Activated T-cell treated with anti-CD3 and anti-CD28 coated beads, Interleukin-2, amount 50 U/mL, for 24 hours (primary cell): ENCODE measurements around the gene CDYL.

Experiments used
- DNase-seq: peaks from one replicate; pipeline ENCODE4 v3.0.0-alpha.2; 2020
- H3K27ac Mint-ChIP-seq: 2 replicates; pipeline ENCODE4 v1.8.0; 2020; ENCODE audit warnings: mild to moderate bottlenecking, mixed read lengths
- H3K27me3 Mint-ChIP-seq: 2 replicates; pipeline ENCODE4 v1.8.0; 2020; ENCODE audit warnings: mixed read lengths
- H3K36me3 Mint-ChIP-seq: 2 replicates; pipeline ENCODE4 v1.8.0; 2020; ENCODE audit warnings: low read depth, mixed read lengths
- H3K4me1 Mint-ChIP-seq: 2 replicates; pipeline ENCODE4 v1.8.0; 2020; ENCODE audit warnings: low read depth, mixed read lengths
- H3K4me3 Mint-ChIP-seq: 2 replicates; pipeline ENCODE4 v1.8.0; 2020; ENCODE audit warnings: mild to moderate bottlenecking, moderate library complexity, mixed read lengths
- H3K9me3 Mint-ChIP-seq: 2 replicates; pipeline ENCODE4 v1.8.0; 2020; ENCODE audit warnings: mixed read lengths

Gene CDYL

GRCh38 chr6:4973982-4974745 lies 198.0 kb downstream of the CDYL start:
- H3K36me3 Mint-ChIP-seq, result no peaks in the 10 kb centered on the region
- H3K27ac Mint-ChIP-seq, result no peak overlapping the region
- peaks cover 18% of the 10 kb centered on the region for H3K27me3 Mint-ChIP-seq
- no peak overlapping the region for H3K4me3 Mint-ChIP-seq
- peaks cover 15% of the 10 kb centered on the region for H3K9me3 Mint-ChIP-seq
- no peaks in the 10 kb centered on the region for H3K4me1 Mint-ChIP-seq
- no peak for DNase-seq

GRCh38 chr6:4974962-4975361 lies 198.8 kb downstream of the CDYL start:
- Mint-ChIP-seq H3K4me1 (no peaks in the 10 kb centered on the region), H3K9me3 (peaks cover 19% of the 10 kb centered on the region), H3K27me3 (peaks cover 18% of the 10 kb centered on the region), H3K36me3 (no peaks in the 10 kb centered on the region), H3K27ac (no peak overlapping the region), H3K4me3 (no peak overlapping the region)
- no peak for DNase-seq

GRCh38 chr6:4975506-4975905 lies 199.3 kb downstream of the CDYL start:
- H3K27ac Mint-ChIP-seq, result no peak overlapping the region
- peaks cover 18% of the 10 kb centered on the region for H3K27me3 Mint-ChIP-seq
- DNase-seq, result no peak

GRCh38 chr6:4977468-4977867 lies 201.3 kb downstream of the CDYL start:
- no peak overlapping the region for H3K4me3 Mint-ChIP-seq
- no peaks in the 10 kb centered on the region for H3K4me1 Mint-ChIP-seq
- no peaks in the 10 kb centered on the region for H3K36me3 Mint-ChIP-seq
- H3K27me3 Mint-ChIP-seq, result peaks cover 11% of the 10 kb centered on the region
- peaks cover 25% of the 10 kb centered on the region for H3K9me3 Mint-ChIP-seq
- no peak for DNase-seq
- no peak overlapping the region for H3K27ac Mint-ChIP-seq

More at GRCh38 chr6:4975506-4975905, 199.3 kb downstream of the CDYL start:
- no peaks in the 10 kb centered on the region for H3K36me3 Mint-ChIP-seq
- H3K4me3 Mint-ChIP-seq, result no peak overlapping the region
- H3K4me1 Mint-ChIP-seq, result no peaks in the 10 kb centered on the region
- H3K9me3 Mint-ChIP-seq, result peaks cover 23% of the 10 kb centered on the region

GRCh38 chr6:4979426-4979825 lies 203.2 kb downstream of the CDYL start:
- Mint-ChIP-seq H3K4me3 (no peak overlapping the region), H3K36me3 (no peaks in the 10 kb centered on the region), H3K27me3 (peaks cover 9% of the 10 kb centered on the region), H3K4me1 (no peaks in the 10 kb centered on the region), H3K9me3 (peaks cover 25% of the 10 kb centered on the region), H3K27ac (no peak overlapping the region)
- no peak for DNase-seq

- no peak for DNase-seq
- no peak overlapping the region for H3K27ac Mint-ChIP-seq
- H3K4me1 Mint-ChIP-seq, result no peaks in the 10 kb centered on the region
- H3K27me3 Mint-ChIP-seq, result peaks cover 9% of the 10 kb centered on the region
- H3K36me3 Mint-ChIP-seq, result no peaks in the 10 kb centered on the region
- H3K9me3 Mint-ChIP-seq, result peaks cover 20% of the 10 kb centered on the region
- no peak overlapping the region for H3K4me3 Mint-ChIP-seq
Observed at GRCh38 chr6:4981761-4982160, 205.6 kb downstream of the CDYL start.

GRCh38 chr6:4983322-4983721 lies 207.1 kb downstream of the CDYL start:
- Mint-ChIP-seq H3K36me3 (no peaks in the 10 kb centered on the region), H3K27me3 (no peaks in the 10 kb centered on the region), H3K4me3 (no peak overlapping the region), H3K4me1 (no peaks in the 10 kb centered on the region), H3K9me3 (peaks cover 10% of the 10 kb centered on the region), H3K27ac (no peak overlapping the region)
- no peak for DNase-seq

- H3K9me3 Mint-ChIP-seq, result no peaks in the 10 kb centered on the region
- DNase-seq, result no peak
- H3K27ac Mint-ChIP-seq, result no peak overlapping the region
- H3K4me1 Mint-ChIP-seq, result no peaks in the 10 kb centered on the region
- H3K27me3 Mint-ChIP-seq, result no peaks in the 10 kb centered on the region
- H3K36me3 Mint-ChIP-seq, result peaks cover 19% of the 10 kb centered on the region
- no peak overlapping the region for H3K4me3 Mint-ChIP-seq
Observed at GRCh38 chr6:4986999-4987398, 210.8 kb downstream of the CDYL start.

- Mint-ChIP-seq H3K4me1 (no peaks in the 10 kb centered on the region), H3K27ac (no peak overlapping the region), H3K9me3 (no peaks in the 10 kb centered on the region), H3K4me3 (no peak overlapping the region), H3K27me3 (no peaks in the 10 kb centered on the region), H3K36me3 (peaks cover 23% of the 10 kb centered on the region)
- DNase-seq, result no peak
Observed at GRCh38 chr6:4987432-4987831, 211.2 kb downstream of the CDYL start.

GRCh38 chr6:4994741-4995140 lies 218.5 kb downstream of the CDYL start:
- no peaks in the 10 kb centered on the region for H3K4me1 Mint-ChIP-seq
- H3K27me3 Mint-ChIP-seq, result no peaks in the 10 kb centered on the region
- no peak overlapping the region for H3K4me3 Mint-ChIP-seq
- no peak for DNase-seq
- H3K36me3 Mint-ChIP-seq, result peaks cover 90% of the 10 kb centered on the region
- no peaks in the 10 kb centered on the region for H3K9me3 Mint-ChIP-seq
- no peak overlapping the region for H3K27ac Mint-ChIP-seq

- no peak overlapping the region for H3K27ac Mint-ChIP-seq
- H3K4me1 Mint-ChIP-seq, result peaks cover 9% of the 10 kb centered on the region
- no peaks in the 10 kb centered on the region for H3K9me3 Mint-ChIP-seq
- H3K4me3 Mint-ChIP-seq, result no peak overlapping the region
- H3K36me3 Mint-ChIP-seq, result peaks cover 87% of the 10 kb centered on the region
- no peaks in the 10 kb centered on the region for H3K27me3 Mint-ChIP-seq
- DNase-seq, result no peak
Observed at GRCh38 chr6:4997862-4998261, 221.7 kb downstream of the CDYL start.

GRCh38 chr6:4999586-4999985 lies 223.4 kb downstream of the CDYL start:
- no peak for DNase-seq
- Mint-ChIP-seq H3K27me3 (no peaks in the 10 kb centered on the region), H3K4me3 (no peak overlapping the region), H3K4me1 (peaks cover 15% of the 10 kb centered on the region), H3K9me3 (no peaks in the 10 kb centered on the region), H3K36me3 (peaks cover 83% of the 10 kb centered on the region), H3K27ac (no peak overlapping the region)

GRCh38 chr6:5003604-5004372 lies 227.6 kb downstream of the CDYL start, which contains the start of gene RPP40:
RPP40 (minus strand) TSS chr6:5004037; CDS start chr6:5004002, 35 bp downstream.
- Mint-ChIP-seq H3K36me3 (peaks cover 42% of the 10 kb centered on the region), H3K9me3 (no peaks in the 10 kb centered on the region), H3K4me1 (peaks cover 18% of the 10 kb centered on the region), H3K27ac (peak within 1 kb of the TSS; percentile 99), H3K27me3 (no peaks in the 10 kb centered on the region), H3K4me3 (peak within 1 kb of the TSS; percentile 93)
- peak; percentile 99 for DNase-seq

GRCh38 chr6:5004373-5005037 lies 228.3 kb downstream of the CDYL start:
- peaks cover 18% of the 10 kb centered on the region for H3K4me1 Mint-ChIP-seq
- peak overlapping the region; percentile 99 for H3K27ac Mint-ChIP-seq
- peaks cover 35% of the 10 kb centered on the region for H3K36me3 Mint-ChIP-seq
- H3K4me3 Mint-ChIP-seq, result peak overlapping the region; percentile 93
- DNase-seq, result no peak
- H3K9me3 Mint-ChIP-seq, result no peaks in the 10 kb centered on the region
- H3K27me3 Mint-ChIP-seq, result no peaks in the 10 kb centered on the region
